Hepatocyte (in vitro differentiated cells): ENCODE results near the gene EMILIN1. TPM values are rescaled to one million over a fixed set of nuclear protein-coding genes. Genes with fewer than 3 reads are reported as not detected.
"Not testable (repeated sequence)": the region's sequence is repeated elsewhere in the genome, so short reads cannot be mapped to it uniquely, and the experiment has no call there.

Experiments used
- DNase-seq: peaks from one replicate; pipeline ENCODE4 v3.0.0-alpha.2; 2016; ENCODE audit warnings: low spot score
- H2AFZ ChIP-seq: fragments of 200-600 bp; sonication (generic); 2 replicates; pipeline ENCODE4 v1.6.0; 2016; ENCODE audit warnings: antibody characterized with exemption, mild to moderate bottlenecking
- H3K27ac ChIP-seq: fragments of 200-600 bp; sonication (generic); 2 replicates; pipeline ENCODE4 v1.5.1; 2016; ENCODE audit warnings: mild to moderate bottlenecking
- H3K27me3 ChIP-seq: fragments of 200-600 bp; sonication (generic); 2 replicates; pipeline ENCODE4 v1.6.1; 2016
- H3K36me3 ChIP-seq: fragments of 200-600 bp; sonication (generic); replicated peaks from 2 replicates; pipeline ENCODE4 v1.5.1; 2016; ENCODE audit warnings: low read depth; ENCODE audit not compliant: insufficient read depth
- H3K4me1 ChIP-seq: fragments of 200-600 bp; sonication (generic); 2 replicates; pipeline ENCODE4 v1.5.1; 2016; ENCODE audit warnings: mild to moderate bottlenecking, moderate library complexity; ENCODE audit not compliant: insufficient read depth
- H3K4me2 ChIP-seq: fragments of 200-600 bp; sonication (generic); 2 replicates; pipeline ENCODE4 v1.6.0; 2016
- H3K4me3 ChIP-seq: fragments of 200-600 bp; sonication (generic); 2 replicates; pipeline ENCODE4 v1.5.1; 2016; ENCODE audit warnings: mild to moderate bottlenecking
- H3K79me2 ChIP-seq: fragments of 200-600 bp; sonication (generic); 2 replicates; pipeline ENCODE4 v1.6.0; 2017; ENCODE audit warnings: mild to moderate bottlenecking
- H3K9me2 ChIP-seq: fragments of 200-600 bp; sonication (generic); replicated peaks from 2 replicates; pipeline ENCODE4 v1.6.0; 2017; ENCODE audit warnings: mild to moderate bottlenecking; ENCODE audit not compliant: insufficient read depth
- H3K9me3 ChIP-seq: fragments of 200-600 bp; sonication (generic); 2 replicates; pipeline ENCODE4 v1.5.1; 2016; ENCODE audit warnings: low read depth, mild to moderate bottlenecking
- H4K20me1 ChIP-seq: fragments of 200-600 bp; sonication (generic); 2 replicates; pipeline ENCODE4 v1.6.0; 2016; ENCODE audit warnings: mild to moderate bottlenecking; ENCODE audit not compliant: insufficient read depth, poor library complexity, severe bottlenecking
- CTCF ChIP-seq: fragments of 200-600 bp; sonication (generic); IDR thresholded peaks from 2 replicates; pipeline ENCODE4 v1.5.1; 2016; ENCODE audit warnings: antibody characterized with exemption, mild to moderate bottlenecking; ENCODE audit not compliant: poor library complexity
- EZH2 ChIP-seq: fragments of 200-600 bp; sonication (generic); IDR thresholded peaks from 2 replicates; pipeline ENCODE4 v1.6.1; 2016; ENCODE audit warnings: antibody characterized with exemption, mild to moderate bottlenecking, borderline replicate concordance
- EZH2phosphoT487 ChIP-seq: fragments of 200-600 bp; sonication (generic); IDR thresholded peaks from one replicate; pipeline ENCODE4 v1.6.1; 2018; ENCODE audit warnings: antibody characterized with exemption, mild to moderate bottlenecking, low read depth, moderate library complexity; ENCODE audit not compliant: unreplicated experiment, severe bottlenecking
- WGBS: methylation state at CpG from one replicate; pipeline ENCODE4 v1.1.6; 2016; ENCODE audit warnings: low lambda C conversion rate; ENCODE audit errors: missing lambda C conversion rate; 5-methylcytosine and 5-hydroxymethylcytosine counted together
- polyA plus RNA-seq: library from polyadenylated mRNA; unstranded; fragments of >200 nt; fragmentation: Nextera tagmentation; extraction: Ambion mirVana; gene quantifications from 2 replicates; pipeline ENCODE4 v1.2.1, GENCODE V29; 2016
- total RNA-seq: library from RNA; depleted of rRNA; stranded (reverse); fragments of >200 nt; gene quantifications from 2 replicates; pipeline ENCODE4 v1.2.3, GENCODE V29; 2014

The EMILIN1 gene
- total and polyA plus RNA-seq, 2 experiments from 2014 or later, result 80.8 to 109 TPM

GRCh38 chr2:27074738-27075565 is 3.5 kb upstream of the EMILIN1 start:
- H3K36me3 ChIP-seq, result no peaks in the 10 kb centered on the region
- peaks cover 5% of the 10 kb centered on the region for H4K20me1 ChIP-seq
- TF ChIP-seq EZH2 (no peak), CTCF (no peak), EZH2phosphoT487 (no peak)
- H3K4me1 ChIP-seq, result peaks cover 27% of the 10 kb centered on the region
- H3K27ac ChIP-seq, result peak overlapping the region; percentile 98
- H3K9me3 ChIP-seq, result no peaks in the 10 kb centered on the region
- H3K4me3 ChIP-seq, result no peak overlapping the region
- no peaks in the 10 kb centered on the region for H3K27me3 ChIP-seq
- no peaks in the 10 kb centered on the region for H3K9me2 ChIP-seq
- peak overlapping the region; percentile 54 for H3K4me2 ChIP-seq
- no peak overlapping the region for H2AFZ ChIP-seq
- H3K79me2 ChIP-seq, result peaks cover 29% of the 10 kb centered on the region
- no peak for DNase-seq
- WGBS, result 67% methylated on average over 4 of the region's 4 CpGs

DNA sequence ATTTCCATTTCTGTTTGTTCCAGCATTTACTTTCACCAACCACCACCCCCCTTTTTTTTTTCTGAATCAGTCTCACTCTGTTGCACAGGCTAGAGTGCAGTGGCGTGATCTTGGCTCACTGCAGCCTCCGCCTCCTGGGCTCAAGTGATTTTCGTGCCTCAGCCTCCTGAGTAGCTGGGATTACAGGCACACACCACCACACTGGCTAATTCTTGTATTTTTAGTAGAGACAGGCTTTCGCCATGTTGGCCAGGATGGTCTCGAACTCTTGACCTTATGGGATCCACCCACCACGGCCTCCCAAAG is 2.9 kb upstream of the EMILIN1 start:
- 79% methylated on average over 6 of the region's 6 CpGs for WGBS
- H3K4me3 ChIP-seq, H2AFZ ChIP-seq, H3K9me2 ChIP-seq, H4K20me1 ChIP-seq, H3K36me3 ChIP-seq, DNase-seq, H3K27me3 ChIP-seq, H3K9me3 ChIP-seq: not testable (repeated sequence)
- peaks cover 27% of the 10 kb centered on the region for H3K79me2 ChIP-seq
- peak overlapping the region; percentile 54 for H3K4me2 ChIP-seq
- H3K4me1 ChIP-seq, result peaks cover 22% of the 10 kb centered on the region
- peak overlapping the region; percentile 98 for H3K27ac ChIP-seq

GRCh38 chr2:27076323-27076722 is 2.1 kb upstream of the EMILIN1 start:
- H4K20me1 ChIP-seq, result no peaks in the 10 kb centered on the region
- peaks cover 19% of the 10 kb centered on the region for H3K79me2 ChIP-seq
- H3K4me1 ChIP-seq, result peaks cover 21% of the 10 kb centered on the region
- DNase-seq, result no peak
- 87% methylated on average over 4 of the region's 4 CpGs for WGBS
- H2AFZ ChIP-seq, result no peak overlapping the region
- H3K27ac ChIP-seq, result peak overlapping the region; percentile 98
- no peaks in the 10 kb centered on the region for H3K9me3 ChIP-seq
- TF ChIP-seq EZH2phosphoT487 (no peak), EZH2 (no peak), CTCF (no peak)
- no peaks in the 10 kb centered on the region for H3K27me3 ChIP-seq
- H3K4me3 ChIP-seq, result no peak overlapping the region
- no peaks in the 10 kb centered on the region for H3K9me2 ChIP-seq
- H3K36me3 ChIP-seq, result no peaks in the 10 kb centered on the region
- H3K4me2 ChIP-seq, result no peak overlapping the region

GRCh38 chr2:27077231-27077630 is 1.2 kb upstream of the EMILIN1 start:
- Histone ChIP-seq H3K36me3 (no peaks in the 10 kb centered on the region), H3K27me3 (no peaks in the 10 kb centered on the region), H2AFZ (no peak overlapping the region), H3K9me2 (no peaks in the 10 kb centered on the region), H3K9me3 (no peaks in the 10 kb centered on the region), H4K20me1 (no peaks in the 10 kb centered on the region), H3K4me2 (no peak overlapping the region), H3K79me2 (peaks cover 21% of the 10 kb centered on the region), H3K27ac (peak overlapping the region; percentile 98), H3K4me3 (no peak overlapping the region), H3K4me1 (peaks cover 26% of the 10 kb centered on the region)
- no peak for DNase-seq
- TF ChIP-seq EZH2phosphoT487, result no peak
- no peak for TF ChIP-seq CTCF
- no peak for TF ChIP-seq EZH2
- 88% methylated on average over 7 of the region's 7 CpGs for WGBS
